NCI-H446 (cell line): ENCODE results near the gene SEZ6L2.
A peak's percentile ranks its signal among the peaks of the same experiment; 100 is the strongest.
"Not testable (repeated sequence)": the region's sequence is repeated elsewhere in the genome, so short reads cannot be mapped to it uniquely, and the experiment has no call there.

Source experiments
- DNase-seq, 2 experiments: peaks; one replicate each; lab custom pipeline; 2025; lab: John Stamatoyannopoulos, UW

The SEZ6L2 gene

GRCh38 chr16:29910819-29911675 is 11.7 kb upstream of the SEZ6L2 start:
- no peak for DNase-seq

- not testable (repeated sequence) for DNase-seq
These were observed 10.5 kb upstream of the SEZ6L2 start for GRCh38 chr16:29909851-29910250.

- no peak for DNase-seq
These were observed 10.0 kb upstream of the SEZ6L2 start for GRCh38 chr16:29909391-29909790.

- no peak for DNase-seq
These were observed 9.4 kb upstream of the SEZ6L2 start for GRCh38 chr16:29908719-29909220.

GRCh38 chr16:29907973-29908372 is 8.6 kb upstream of the SEZ6L2 start:
- no peak for DNase-seq

GRCh38 chr16:29906520-29907244 is 7.3 kb upstream of the SEZ6L2 start:
- no peak for DNase-seq

GRCh38 chr16:29905668-29906067 is 6.3 kb upstream of the SEZ6L2 start:
- no peak for DNase-seq

- DNase-seq = no peak
These were observed 5.6 kb upstream of the SEZ6L2 start for GRCh38 chr16:29904947-29905346.

- no peak for DNase-seq
These were observed 4.2 kb upstream of the SEZ6L2 start for GRCh38 chr16:29903590-29903989.

- DNase-seq = no peak
These were observed 2.2 kb upstream of the SEZ6L2 start for GRCh38 chr16:29901607-29901945.

GRCh38 chr16:29900888-29901606 is 1.7 kb upstream of the SEZ6L2 start:
- DNase-seq = no peak

- peak; percentile 68 to 85 for DNase-seq
These were observed 945 bp upstream of the SEZ6L2 start, which contains the start of gene ASPHD1 for GRCh38 chr16:29900102-29900887. Gene ASPHD1 (plus strand): TSS chr16:29900488. CDS start chr16:29900972, 484 bp downstream.

- DNase-seq = no peak
These were observed 390 bp downstream of the SEZ6L2 start for GRCh38 chr16:29898804-29899515.

GRCh38 chr16:29898135-29898803 is 1.1 kb downstream of the SEZ6L2 start:
- DNase-seq = no peak

GRCh38 chr16:29897333-29897732 is 2.0 kb downstream of the SEZ6L2 start:
- no peak for DNase-seq

GRCh38 chr16:29896841-29897240 is 2.5 kb downstream of the SEZ6L2 start:
- no peak for DNase-seq

GRCh38 chr16:29894352-29894751 is 5.0 kb downstream of the SEZ6L2 start:
- DNase-seq = no peak

GRCh38 chr16:29893553-29893952 is 5.8 kb downstream of the SEZ6L2 start:
- DNase-seq = no peak

GRCh38 chr16:29892458-29892813 is 6.9 kb downstream of the SEZ6L2 start:
- no peak for DNase-seq
